ENCODE data around the gene PCGF3. TPM values are rescaled to one million over a fixed set of nuclear protein-coding genes. Genes with fewer than 3 reads are reported as not detected.

Gene PCGF3
- total and polyA plus RNA-seq, 2 experiments from 2014 or later = 21.0 to 26.0 TPM

DNA sequence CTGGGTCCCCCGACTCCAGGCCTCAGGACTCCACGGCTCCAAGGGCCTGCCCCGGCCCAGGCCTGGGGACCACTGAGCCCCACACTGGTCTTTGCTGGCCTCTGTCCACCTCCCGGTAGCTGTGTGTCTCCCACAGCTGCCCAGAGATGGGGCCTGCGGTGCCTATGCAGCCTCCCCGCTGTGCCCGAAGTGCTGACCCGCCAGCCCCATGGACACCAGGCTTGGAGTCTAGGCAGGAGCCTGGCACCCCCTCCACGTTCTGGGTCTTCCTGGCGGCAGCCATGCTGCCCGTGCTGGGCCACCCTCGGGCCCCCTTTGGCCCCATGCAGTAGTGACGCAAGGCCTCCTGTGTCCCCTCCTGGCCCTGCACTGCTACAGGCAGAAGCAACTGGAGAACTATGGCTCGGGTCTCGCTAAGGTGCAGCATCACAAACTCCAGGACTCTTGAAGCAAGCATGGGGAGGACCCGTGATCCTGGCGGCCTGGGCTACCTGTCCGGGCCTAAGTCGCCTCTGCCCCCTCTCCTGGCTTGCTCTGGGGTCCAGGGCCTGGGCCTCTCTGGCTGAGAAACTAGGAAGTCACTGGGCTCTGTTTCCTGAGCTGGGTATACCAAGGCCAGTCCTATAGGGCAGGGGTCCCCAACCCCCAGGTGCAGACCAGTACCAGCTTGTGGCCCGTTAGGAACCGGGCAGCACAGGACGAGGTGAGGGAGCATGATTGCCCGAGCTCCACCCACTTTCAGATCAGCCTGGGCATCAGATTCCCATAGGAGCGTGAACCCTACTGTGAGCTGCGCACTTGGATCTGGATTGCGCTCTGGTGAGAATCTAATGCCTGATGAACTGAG, 30.4 kb upstream of the PCGF3 start:
- H3K4me2 ChIP-seq (ENCODE audit: unreplicated experiment) = peak overlapping the region; percentile 80
- peak overlapping the region; percentile 80 for H2AFZ ChIP-seq
- peak overlapping the region; percentile 96 for H3K9ac ChIP-seq
- in situ Hi-C loops (cut with MboI) = no loop called here
- H3K79me2 ChIP-seq (ENCODE audit: insufficient read depth) = peaks cover 27% of the 10 kb centered on the region
- H3K9me2 ChIP-seq (ENCODE audit: insufficient read depth) = no peaks in the 10 kb centered on the region
- peak overlapping the region; percentile 77 for H3K27ac ChIP-seq
- DNase-seq = peak; percentile 56
- H3K9me3 ChIP-seq (ENCODE audit: low read depth) = no peaks in the 10 kb centered on the region
- no peaks in the 10 kb centered on the region for H3K27me3 ChIP-seq (replicated peaks; ENCODE audit: insufficient read depth)
- 0 out of 2 replicates have a peak, but pooled peaks cover 6% of the 10 kb centered on the region for H3K4me1 ChIP-seq (ENCODE audit: insufficient read depth)
- H4K20me1 ChIP-seq (ENCODE audit: insufficient read depth) = no peaks in the 10 kb centered on the region
- H3F3A ChIP-seq (ENCODE audit: insufficient read depth) = no peaks in the 10 kb centered on the region
- TF ChIP-seq EZH2 (IDR thresholded peaks at IDR 0.05; ENCODE audit: insufficient read depth, poor library complexity, severe bottlenecking) (no peak), EZH2phosphoT487 (IDR thresholded peaks at IDR 0.05; ENCODE audit: insufficient read depth, low read depth) (no peak)
- 49% methylated on average over 25 to 26 of the region's 26 CpGs for WGBS, 2 experiments (ENCODE audit: low coverage in 1 of 2, low lambda C conversion rate in 2 of 2, missing lambda C conversion rate in 2 of 2)
- peak overlapping the region; percentile 83 for H3K4me3 ChIP-seq
- H3K36me3 ChIP-seq (ENCODE audit: low read depth) = peaks cover 13% of the 10 kb centered on the region; the same call in 1 of the 2 replicates

DNA sequence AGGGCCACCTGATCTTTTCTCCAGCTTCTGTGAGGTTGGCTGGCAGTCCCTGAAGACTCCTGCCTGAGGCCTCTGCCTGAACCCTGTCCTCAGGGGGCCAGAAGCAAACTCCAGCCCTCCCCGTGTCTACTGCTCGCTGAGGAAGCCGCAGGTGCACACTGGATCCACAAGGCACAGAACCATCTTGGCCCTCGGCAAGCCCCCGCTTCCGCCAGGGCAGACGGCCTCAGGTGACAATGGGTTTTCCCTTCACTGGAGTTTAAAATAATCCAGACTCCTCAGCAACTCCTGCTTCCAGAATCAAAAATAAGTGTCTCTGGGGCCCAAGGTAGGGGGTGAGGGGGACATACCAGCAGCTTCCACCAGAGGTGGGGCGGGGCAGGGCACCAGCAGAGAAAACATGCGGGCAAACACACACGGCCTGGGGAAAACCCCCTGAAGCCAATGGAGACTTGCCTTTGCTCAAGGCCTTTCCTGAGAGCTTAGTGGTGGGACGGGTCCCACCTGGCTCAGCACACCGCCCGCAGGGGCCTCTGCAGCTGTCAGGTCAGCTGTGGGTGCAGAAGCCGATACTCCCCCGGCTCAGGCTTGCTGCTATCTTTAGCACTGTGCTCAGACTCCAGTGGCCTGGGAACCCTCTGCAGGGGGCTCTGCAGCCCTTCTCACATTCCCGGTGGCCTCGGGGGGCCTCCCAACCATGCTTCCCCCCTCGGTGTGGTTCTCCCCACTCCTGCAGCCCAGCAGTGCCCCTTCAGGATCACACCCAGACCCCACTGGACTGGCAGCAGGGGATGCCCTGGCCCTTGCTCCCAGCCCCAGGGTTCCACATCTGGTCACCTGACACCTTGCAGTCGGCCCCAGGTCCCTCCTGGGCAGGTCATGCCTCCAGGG, 29.4 kb upstream of the PCGF3 start:
- Histone ChIP-seq H3F3A (ENCODE audit: insufficient read depth) (no peaks in the 10 kb centered on the region), H3K27ac (no peak overlapping the region), H3K79me2 (ENCODE audit: insufficient read depth) (peaks cover 27% of the 10 kb centered on the region), H3K4me2 (ENCODE audit: unreplicated experiment) (peak overlapping the region; percentile 80), H3K9me3 (ENCODE audit: low read depth) (no peaks in the 10 kb centered on the region), H3K9ac (0 out of 2 replicates have a peak overlapping the region, but pooled peaks have one; percentile 96), H3K4me1 (ENCODE audit: insufficient read depth) (0 out of 2 replicates have a peak, but pooled peaks cover 6% of the 10 kb centered on the region), H3K27me3 (replicated peaks; ENCODE audit: insufficient read depth) (no peaks in the 10 kb centered on the region), H2AFZ (no peak overlapping the region), H3K36me3 (ENCODE audit: low read depth) (peaks cover 12% of the 10 kb centered on the region; the same call in 1 of the 2 replicates), H3K4me3 (no peak overlapping the region), H3K9me2 (ENCODE audit: insufficient read depth) (no peaks in the 10 kb centered on the region), H4K20me1 (ENCODE audit: insufficient read depth) (no peaks in the 10 kb centered on the region)
- in situ Hi-C loops (cut with MboI) = no loop called here
- WGBS, 2 experiments (ENCODE audit: low coverage in 1 of 2, low lambda C conversion rate in 2 of 2, missing lambda C conversion rate in 2 of 2) = 68 to 70% methylated on average over 19 of the region's 19 CpGs
- no peak for DNase-seq
- TF ChIP-seq EZH2 (IDR thresholded peaks at IDR 0.05; ENCODE audit: insufficient read depth, poor library complexity, severe bottlenecking) (no peak), EZH2phosphoT487 (IDR thresholded peaks at IDR 0.05; ENCODE audit: insufficient read depth, low read depth) (no peak)

DNA sequence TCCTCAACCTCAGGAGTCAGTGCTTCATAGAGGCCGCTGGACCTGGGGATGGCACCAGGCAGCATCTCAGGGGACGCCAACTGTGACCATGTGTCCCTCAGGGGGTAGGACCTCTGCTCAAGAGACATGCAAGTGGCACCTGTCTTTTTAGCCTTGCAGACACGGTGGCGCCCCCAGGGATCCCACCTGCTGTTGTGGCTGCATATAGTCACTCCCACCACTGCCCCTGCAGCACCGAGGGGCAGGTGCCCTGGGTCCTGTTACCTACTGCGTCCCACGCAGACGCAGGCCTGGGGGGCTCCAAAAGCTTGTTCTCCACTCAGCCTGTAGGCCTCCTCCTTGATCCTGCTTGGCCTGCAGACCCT, 28.8 kb upstream of the PCGF3 start:
- TF ChIP-seq EZH2 (IDR thresholded peaks at IDR 0.05; ENCODE audit: insufficient read depth, poor library complexity, severe bottlenecking) (no peak), EZH2phosphoT487 (IDR thresholded peaks at IDR 0.05; ENCODE audit: insufficient read depth, low read depth) (no peak)
- H3K27me3 ChIP-seq (replicated peaks; ENCODE audit: insufficient read depth) = no peaks in the 10 kb centered on the region
- no peak for DNase-seq
- H3K4me1 ChIP-seq (ENCODE audit: insufficient read depth) = 0 out of 2 replicates have a peak, but pooled peaks cover 6% of the 10 kb centered on the region
- no peaks in the 10 kb centered on the region for H3K9me3 ChIP-seq (ENCODE audit: low read depth)
- H3K4me2 ChIP-seq (ENCODE audit: unreplicated experiment) = no peak overlapping the region
- no peak overlapping the region for H3K27ac ChIP-seq
- in situ Hi-C loops (cut with MboI) = no loop called here
- peaks cover 5% of the 10 kb centered on the region; the same call in 1 of the 2 replicates for H3K36me3 ChIP-seq (ENCODE audit: low read depth)
- 89 to 94% methylated on average over 8 of the region's 8 CpGs for WGBS, 2 experiments (ENCODE audit: low coverage in 1 of 2, low lambda C conversion rate in 2 of 2, missing lambda C conversion rate in 2 of 2)
- H3K79me2 ChIP-seq (ENCODE audit: insufficient read depth) = peaks cover 27% of the 10 kb centered on the region
- H3K9me2 ChIP-seq (ENCODE audit: insufficient read depth) = no peaks in the 10 kb centered on the region
- no peak overlapping the region for H3K9ac ChIP-seq
- H4K20me1 ChIP-seq (ENCODE audit: insufficient read depth) = no peaks in the 10 kb centered on the region
- H3K4me3 ChIP-seq = no peak overlapping the region
- no peaks in the 10 kb centered on the region for H3F3A ChIP-seq (ENCODE audit: insufficient read depth)
- H2AFZ ChIP-seq = no peak overlapping the region

Data from GM23248 (cell line).